PFSK-1 (cell line): ENCODE data around the gene SLC4A8.

Experiments
- FOXP2 ChIP-seq: optimal IDR thresholded peaks from 2 replicates; pipeline ENCODE3; 2011; ENCODE audit warnings: borderline replicate concordance, control low read depth, inconsistent platforms; ENCODE audit not compliant: insufficient read depth; ENCODE audit errors: extremely low read length, extremely low read depth
- POLR2AphosphoS5 ChIP-seq: IDR thresholded peaks from 2 replicates; pipeline ENCODE4 v1.6.1; 2012; ENCODE audit warnings: low read depth, mild to moderate bottlenecking, control low read depth, low read length, moderate library complexity

- no peak for TF ChIP-seq FOXP2
- TF ChIP-seq POLR2AphosphoS5, result no peak
Measured at GRCh38 chr12:51401900-51402299, 22.7 kb upstream of the SLC4A8 start.
